ENCODE results near the gene LRG1.

Gene LRG1

DNA sequence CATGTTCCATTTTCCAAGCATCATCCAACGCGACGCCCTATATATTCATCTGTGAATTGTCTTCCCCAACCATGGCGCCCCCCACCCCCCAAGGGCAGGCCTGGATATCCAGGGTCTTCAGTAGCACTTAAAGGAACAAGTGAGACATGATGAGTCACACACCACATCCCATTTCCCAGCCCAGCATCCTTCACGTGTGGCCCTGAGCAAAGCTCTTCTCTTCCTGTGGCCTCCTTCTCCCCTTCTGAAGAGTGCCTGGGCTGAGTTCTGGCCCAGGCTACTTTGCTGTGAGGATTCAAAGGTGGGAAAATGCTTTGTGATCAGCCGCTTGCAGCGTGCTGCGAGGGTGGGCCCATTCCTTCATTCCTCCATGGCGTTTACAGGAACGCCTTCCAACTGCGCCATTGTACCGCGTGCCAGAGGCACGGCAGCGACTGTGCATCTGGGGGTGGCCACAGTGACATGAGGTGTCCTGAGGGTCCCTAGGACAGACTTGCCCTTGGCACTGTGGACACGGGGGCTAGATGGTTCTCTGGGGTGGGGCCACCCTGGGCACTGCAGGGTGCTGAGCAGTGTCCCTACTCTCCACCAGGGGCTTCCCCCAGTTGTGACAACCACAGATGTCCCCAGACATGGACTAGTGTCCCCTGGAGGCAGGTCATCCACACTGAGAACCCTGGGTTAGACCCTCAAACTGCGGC, 33.2 kb downstream of the LRG1 start:
- peak; percentile 43 to 58 for DNase-seq

DNA sequence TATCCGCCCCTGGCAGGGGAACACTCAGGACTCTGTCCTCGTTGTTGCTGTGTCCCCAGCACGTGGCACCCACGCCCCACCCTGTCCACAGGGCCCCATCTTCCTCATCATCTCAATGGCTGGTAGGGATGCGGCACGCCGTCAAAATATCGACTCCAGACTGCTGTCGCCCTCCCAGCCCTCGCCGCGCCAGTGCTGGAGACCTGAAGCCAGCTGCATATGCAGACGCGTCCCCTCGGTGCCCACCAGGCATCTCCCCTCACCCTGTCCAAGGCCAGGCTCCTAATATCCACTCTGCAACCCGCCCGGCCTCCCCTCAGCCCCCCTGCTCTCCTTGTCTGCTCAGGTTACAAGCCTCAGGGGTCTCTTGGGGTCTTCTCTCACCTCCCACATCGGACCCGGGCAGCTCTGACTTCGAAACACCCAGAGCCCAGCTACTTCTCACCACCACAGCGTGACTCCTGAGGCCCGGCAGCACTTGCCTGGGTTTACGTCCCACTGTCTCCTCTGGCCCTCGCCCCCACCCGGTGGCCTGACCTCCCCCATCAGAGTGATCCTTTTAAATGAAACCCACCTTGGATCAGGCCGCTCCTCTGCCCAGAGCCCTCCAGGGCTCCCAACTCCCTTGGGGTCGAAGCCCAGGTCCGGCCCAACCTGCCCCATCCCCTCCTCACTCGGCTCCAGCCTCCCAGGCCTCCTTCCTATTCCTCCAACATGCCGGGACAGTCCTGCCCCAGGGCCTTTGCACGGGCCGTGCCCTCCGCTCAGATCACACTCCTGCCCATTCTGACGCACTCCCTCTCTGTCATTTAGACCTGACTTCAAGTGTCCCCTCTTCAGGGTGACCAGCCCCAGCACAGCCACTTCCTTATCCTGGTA, 34.0 kb downstream of the LRG1 start:
- DNase-seq = no peak

DNA sequence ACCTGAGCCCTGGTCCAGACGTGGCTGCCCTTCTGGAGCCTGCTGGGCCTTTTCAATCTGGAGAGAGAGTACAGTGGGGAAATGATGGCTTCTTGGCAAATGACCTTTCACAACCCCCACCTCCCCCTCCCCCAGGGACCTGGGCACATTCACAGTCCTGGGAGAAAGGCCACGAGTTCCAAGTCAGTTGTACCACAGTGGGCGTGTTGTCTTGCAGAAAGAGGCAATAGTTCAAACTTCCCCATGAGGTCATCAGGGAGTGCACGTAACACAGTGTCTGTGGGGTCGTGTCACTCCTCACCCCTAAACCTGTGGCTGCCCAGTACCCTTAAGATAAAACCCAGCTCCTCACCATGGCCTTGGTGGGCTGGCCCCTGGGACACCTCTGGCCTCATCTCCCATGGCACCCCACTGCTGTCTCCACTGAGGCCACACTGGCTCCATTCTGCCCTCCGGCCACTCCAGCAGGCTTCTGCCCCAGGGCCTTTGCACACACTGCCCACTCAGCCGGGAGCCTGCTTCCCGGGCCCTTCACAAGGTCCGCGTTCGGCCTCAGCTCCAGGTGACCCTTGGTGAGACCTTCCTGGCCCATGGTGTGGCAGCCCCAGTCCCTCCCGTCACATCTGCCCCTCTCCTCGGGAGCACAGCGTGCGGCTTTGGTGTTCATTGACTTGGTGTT, 34.8 kb downstream of the LRG1 start:
- no peak for DNase-seq

DNA sequence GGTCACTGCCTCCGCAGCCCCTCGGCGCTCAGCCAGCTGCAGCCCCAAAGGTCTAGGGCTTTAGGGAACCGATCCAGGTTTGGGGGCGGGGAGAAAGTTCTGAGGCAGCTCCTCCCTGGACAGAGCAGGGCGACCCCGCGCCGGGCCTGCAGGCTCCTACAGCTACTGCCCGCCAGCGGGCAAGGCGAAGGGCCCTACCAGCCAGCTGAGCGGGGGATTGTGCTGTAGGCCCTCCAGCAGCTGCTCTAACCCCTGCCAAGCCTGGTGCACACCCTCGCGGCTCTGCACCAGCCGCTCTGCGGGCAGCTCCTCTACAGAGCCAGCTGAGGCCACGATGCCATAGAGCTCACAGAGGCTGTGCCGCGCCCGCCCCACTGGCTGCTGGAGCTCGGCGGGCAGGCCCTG, 35.5 kb downstream of the LRG1 start:
- DNase-seq = no peak

DNA sequence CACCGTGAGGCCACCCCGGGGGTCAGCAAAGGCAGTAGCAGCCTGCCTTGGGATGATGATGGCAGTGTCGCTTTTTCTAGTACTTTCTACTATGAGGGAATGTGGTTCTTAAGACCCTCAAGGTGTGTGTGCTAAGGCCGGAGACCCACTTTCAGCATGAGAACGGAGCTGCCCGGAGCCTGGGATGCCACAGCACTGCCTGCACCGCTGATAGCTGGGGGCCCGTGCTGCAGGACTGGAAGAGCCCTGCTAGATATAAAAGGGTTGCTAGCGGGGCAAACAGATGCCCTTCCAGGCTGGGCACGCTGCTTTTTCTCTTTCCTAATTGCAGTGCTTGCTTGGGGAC, 36.0 kb downstream of the LRG1 start:
- no peak for DNase-seq

DNA sequence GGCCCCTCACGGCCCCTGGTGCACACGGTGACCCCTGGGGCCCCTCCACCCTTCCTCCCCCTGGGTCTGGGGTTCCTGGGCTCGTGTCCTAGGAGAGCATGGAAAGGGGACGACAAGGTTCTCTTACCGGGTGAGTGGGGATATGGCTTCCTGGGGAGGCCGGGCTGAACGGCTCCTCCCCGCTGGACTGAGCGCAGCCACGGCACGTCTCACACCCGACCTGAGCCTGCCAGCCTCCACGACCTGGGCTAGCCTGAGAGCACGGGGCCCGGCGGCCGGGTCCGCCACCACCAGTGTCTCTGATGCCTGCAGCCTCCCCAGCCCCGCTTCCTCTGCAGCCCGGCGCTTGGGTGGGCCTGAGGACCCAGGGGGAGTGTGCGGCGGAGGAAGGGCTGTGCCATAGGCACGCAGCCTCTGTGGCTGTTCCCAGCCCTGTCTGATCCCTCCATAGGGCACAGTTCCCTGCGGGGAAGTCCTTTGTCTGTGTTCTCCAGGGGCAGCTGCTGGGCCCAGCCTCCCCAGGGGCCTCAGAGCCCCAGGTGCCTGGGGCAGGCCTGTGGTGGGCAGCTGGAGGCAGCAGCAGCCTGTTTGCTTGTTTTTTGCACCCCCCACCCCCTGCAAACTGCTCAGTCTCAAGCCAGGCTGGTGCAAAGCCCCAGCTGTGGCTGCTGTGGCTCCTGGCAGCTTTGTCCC, 36.6 kb downstream of the LRG1 start:
- no peak for DNase-seq

DNA sequence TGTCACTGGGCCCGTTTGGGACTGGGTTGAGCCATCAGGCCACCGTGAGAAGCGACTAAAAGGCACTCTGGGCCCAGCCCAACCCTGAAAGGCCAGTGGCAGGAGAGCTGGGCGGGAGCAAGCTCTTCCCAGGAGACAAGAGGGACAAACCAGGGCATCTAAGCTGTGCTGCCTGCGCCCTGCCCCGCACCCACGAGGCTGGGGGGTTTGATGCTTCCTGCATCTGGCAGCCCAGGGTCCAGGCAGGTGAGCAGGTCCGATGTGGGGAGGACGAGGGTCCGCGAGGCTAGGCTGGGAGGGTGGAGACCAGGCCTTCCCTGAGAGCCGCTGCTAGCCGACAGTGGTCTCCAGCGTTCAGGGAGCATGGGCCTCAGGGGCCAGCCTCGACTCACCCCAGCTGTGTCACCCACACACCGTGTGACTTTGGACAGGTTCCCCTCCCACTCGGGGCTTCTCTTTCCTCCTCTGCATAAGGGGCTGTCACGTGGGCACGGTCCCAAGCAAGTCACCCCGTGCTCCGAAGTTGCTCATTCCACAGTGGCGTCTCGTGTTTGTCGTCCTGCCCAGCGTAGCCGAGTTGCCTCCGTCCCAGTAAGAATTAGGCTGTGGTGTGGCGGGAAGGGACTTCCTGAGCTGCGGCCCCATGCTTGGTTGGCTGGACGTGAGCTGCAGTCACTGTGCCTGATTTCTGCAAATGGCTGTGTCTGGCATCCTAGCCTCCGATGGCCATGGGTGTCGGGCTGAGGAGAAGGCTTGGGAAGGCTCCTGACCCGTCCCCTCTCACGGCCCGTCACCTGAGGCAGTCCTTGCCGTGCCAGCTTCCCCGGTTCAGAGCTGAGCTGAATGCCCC, 37.3 kb downstream of the LRG1 start:
- DNase-seq = no peak

DNA sequence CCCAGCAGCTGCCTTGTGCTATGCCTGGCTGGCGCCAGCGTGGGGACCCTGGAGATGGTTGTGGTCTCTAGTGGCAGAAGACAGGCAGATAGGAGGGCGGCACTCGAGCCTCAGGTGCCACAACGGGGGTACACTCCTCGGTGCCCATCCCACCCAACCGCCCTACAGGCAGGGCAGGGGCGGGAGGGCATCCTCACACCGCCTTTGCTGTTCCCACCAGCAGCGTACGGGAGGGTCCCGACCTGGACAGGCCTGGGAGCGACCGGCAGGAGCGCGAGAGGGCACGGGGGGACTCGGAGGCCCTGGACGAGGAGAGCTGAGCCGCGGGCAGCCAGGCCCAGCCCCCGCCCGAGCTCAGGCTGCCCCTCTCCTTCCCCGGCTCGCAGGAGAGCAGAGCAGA, 38.1 kb downstream of the LRG1 start:
- no peak for DNase-seq

DNA sequence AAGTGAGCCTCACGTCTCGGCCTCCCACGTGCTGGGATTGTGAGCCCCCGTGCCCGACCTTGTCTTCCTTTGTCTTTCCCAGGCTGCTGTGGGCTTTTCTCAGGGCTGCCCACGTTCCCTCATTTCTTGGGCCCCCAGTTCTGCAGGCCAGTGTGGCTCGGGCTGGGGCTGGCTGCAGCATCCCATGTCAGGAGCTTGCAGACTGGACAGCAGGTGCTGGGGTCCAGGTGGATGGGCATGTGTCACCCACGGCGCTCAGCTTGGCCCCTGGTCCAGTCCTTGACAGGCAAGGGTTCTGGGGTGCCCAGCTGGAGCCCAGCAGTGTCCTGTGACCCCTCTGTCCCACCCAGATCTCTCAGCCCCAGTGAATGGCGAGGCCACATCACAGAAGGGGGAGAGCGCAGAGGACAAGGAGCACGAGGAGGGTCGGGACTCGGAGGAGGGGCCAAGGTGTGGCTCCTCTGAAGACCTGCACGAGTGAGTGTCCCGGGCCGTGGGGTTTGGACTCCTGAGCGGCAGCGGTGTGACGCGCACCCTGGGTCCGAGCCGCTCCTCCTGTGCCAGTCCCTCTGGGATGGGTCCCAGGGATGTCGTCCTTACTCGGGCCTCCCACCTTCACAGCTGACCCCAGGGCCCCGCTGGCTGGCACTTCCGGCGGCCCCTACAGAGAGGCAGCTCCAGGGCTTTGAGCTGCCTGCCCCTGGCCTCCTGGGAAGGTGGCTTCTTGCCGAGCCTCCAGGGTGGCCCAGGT, 38.8 kb downstream of the LRG1 start:
- no peak for DNase-seq

DNA sequence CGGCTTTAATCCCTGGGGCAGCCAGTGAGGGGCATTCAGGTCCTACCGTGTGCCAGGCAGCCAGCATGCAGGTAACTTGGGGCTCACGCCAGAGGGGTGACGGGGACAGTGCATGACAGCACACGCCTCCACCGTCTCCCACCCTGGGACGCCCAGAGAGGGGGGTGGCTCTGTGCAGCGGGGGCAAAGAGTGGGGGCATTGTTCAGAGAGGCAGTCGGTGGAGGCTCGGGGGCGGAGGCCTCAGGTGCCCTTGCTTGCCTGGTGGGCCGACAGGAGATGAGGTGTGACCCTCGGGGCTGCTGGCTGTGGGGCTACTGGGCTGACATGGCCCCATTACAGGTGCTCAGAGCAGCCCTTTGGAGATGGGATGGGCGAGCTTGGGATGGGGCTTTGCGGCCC, 40.0 kb downstream of the LRG1 start:
- DNase-seq = no peak

DNA sequence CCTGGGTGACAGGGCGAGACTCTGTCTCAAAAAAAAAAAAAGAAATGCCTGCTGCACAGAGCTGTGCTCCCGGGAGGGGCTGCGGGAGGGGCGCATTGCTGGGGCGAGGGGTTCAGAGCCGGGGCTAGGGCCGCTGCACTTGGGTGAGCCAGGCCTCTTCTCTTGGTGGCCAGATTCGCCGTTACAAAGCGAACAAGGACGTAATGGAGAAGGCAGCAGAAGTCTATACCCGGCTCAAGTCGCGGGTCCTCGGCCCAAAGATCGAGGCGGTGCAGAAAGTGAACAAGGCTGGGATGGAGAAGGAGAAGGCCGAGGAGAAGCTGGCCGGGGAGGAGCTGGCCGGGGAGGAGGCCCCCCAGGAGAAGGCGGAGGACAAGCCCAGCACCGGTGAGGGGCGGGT, 40.5 kb downstream of the LRG1 start:
- DNase-seq = no peak

DNA sequence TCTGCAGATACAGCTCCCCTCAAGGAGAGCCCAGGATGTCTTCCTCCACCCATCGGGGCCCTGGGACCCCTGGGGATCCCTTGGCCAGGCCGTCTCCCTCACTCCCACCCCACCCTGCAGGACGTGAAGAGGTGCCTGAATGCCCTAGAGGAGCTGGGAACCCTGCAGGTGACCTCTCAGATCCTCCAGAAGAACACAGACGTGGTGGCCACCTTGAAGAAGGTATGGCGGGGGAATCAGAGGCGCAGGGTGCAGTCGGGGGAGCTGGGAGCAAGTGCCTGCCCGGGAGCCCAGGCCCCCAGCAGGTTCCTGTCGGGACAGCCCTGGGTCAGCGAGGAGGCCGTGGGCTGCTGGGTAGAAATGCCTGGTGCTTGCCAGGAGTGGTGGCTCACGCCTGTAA, 41.1 kb downstream of the LRG1 start:
- DNase-seq = no peak

DNA sequence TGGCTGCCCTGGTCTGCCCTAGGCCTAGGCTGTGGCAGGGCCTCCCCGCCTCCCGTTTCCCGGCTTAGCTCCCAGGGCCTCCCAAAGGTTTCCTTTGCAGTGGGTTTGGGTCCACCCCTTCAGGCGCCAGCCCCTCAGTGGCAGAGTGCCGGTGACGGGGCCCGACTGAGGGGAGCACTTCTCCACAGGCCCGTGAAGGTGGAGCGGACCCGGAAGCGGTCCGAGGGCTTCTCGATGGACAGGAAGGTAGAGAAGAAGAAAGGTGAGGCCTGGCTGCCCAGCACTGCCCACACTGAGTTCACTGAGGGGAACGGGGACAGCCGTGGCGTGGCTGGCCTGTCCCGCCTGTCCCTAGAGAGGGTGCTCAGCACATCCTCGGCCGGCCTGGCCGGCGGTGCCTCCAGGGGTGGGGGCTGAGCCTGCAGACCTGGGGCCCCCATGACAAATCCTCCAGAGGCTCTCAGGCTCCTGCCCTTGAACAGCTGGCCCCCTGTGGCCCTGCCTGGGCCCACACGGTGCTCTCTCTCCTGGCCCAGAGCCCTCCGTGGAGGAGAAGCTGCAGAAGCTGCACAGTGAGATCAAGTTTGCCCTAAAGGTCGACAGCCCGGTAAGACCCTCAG, 42.0 kb downstream of the LRG1 start:
- DNase-seq = no peak

DNA sequence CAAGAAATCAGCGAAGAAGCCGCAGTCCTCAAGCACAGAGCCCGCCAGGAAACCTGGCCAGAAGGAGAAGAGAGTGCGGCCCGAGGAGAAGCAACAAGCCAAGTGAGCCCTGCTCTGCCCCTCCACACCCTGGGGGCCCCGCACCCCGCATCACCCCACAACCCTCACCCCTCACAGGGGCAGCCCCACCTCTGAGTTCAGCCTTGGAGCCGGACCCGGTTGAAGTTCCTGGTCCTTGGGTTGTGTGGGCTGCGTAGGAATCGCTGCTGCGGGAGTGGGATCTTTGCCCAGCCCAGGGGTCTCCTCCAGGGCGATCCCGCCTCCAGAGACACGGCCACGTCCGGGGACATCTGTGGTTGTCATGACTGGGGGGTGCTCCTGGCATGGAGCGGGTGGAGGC, 43.5 kb downstream of the LRG1 start:
- no peak for DNase-seq

DNA sequence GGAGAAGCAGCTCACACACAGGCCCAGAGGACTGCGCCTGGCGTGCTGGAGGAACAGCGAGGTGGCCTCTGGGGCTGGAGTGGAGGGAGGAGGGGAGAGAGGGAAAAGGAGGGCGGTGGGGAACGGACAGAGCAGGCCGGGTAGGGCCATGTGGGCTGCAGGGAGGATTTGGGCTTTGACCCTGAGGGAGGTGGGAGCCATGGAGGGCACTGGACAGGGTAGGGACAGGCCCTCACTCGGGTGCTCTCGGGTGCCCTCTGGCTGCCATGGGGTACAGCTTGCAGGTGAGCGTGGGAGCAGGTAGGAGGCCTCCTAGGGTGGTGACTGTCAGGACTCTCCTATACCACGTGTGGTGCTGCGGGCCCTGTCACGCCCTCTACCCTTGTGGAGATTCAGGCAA, 44.4 kb downstream of the LRG1 start:
- no peak for DNase-seq

DNA sequence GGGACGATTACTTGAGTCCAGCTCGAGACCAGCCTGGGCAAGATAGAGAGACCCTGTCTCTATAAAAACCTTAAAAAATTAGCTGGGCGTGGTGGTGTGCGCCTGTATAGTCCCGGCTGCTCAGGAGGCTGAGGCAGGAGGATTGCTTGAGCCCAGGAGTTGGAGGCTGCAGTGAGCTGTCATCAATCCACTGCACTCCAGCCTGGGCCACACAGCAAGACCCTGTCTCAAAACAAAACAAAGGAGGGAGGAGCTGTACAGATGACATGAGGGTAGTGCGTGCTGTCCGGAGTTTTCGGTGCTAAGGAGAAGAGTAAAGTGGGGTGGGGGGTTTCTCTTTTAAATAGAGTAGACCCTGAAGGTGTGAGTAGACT, 45.2 kb downstream of the LRG1 start:
- no peak for DNase-seq

DNA sequence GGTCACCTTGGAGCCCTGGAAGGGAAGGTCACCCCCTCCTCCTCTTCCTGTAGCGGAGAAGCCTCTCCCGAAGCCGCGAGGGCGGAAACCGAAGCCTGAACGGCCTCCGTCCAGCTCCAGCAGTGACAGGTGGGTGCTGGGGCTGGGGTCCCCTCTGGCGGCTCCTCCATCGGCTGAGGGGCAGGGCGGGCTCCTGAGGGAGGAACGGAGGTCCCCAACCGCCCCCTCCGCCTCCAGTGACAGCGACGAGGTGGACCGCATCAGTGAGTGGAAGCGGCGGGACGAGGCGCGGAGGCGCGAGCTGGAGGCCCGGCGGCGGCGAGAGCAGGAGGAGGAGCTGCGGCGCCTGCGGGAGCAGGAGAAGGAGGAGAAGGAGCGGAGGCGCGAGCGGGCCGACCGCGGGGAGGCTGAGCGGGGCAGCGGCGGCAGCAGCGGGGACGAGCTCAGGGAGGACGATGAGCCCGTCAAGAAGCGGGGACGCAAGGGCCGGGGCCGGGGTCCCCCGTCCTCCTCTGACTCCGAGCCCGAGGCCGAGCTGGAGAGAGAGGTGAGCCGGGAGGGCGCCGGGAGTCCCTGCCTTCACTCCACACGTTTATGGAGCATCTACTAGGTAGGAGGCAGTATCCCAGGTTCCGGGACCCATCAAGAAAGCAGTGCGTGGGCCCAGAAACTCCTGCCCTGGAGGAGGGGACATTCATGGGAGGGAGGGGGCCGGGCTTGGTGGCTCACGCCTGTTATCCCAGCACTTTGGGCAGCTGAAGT, 45.7 kb downstream of the LRG1 start:
- no peak for DNase-seq

DNA sequence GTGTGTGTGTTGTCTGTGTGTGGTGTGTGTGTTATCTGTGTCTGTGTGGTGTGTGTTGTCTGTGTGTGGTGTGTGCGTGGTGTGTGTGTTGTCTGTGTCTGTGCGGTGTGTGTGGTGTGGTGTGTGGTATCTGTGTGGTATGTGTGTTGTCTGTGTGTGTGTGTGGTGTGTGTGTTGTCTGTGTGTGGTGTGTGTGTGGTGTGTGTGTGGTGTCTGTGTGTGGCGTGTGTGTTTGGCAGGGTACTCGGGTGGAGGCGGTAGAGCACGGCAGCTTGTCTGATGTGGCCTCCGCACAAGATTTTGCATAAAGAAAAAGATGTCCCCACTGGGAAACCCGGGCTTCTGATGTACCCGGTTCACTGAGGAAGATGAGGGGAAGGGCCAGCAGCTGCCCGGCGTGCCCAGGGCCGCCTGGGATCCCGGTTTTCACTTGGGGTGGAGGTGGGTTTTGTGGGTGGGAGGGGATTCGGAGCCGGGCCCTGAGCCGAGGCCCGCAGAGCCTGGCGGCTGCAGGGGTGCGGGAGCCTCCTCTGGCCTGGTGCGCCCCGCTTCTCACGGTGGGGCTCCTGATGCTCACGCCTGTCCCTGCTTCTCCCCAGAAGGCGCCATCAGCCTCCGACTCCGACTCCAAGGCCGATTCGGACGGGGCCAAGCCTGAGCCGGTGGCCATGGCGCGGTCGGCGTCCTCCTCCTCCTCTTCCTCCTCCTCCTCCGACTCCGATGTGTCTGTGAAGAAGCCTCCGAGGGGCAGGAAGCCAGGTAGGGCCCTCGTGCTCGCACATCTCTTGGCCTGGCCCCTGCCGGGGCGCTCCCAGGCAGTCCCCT, 46.5 kb downstream of the LRG1 start:
- no peak for DNase-seq

DNA sequence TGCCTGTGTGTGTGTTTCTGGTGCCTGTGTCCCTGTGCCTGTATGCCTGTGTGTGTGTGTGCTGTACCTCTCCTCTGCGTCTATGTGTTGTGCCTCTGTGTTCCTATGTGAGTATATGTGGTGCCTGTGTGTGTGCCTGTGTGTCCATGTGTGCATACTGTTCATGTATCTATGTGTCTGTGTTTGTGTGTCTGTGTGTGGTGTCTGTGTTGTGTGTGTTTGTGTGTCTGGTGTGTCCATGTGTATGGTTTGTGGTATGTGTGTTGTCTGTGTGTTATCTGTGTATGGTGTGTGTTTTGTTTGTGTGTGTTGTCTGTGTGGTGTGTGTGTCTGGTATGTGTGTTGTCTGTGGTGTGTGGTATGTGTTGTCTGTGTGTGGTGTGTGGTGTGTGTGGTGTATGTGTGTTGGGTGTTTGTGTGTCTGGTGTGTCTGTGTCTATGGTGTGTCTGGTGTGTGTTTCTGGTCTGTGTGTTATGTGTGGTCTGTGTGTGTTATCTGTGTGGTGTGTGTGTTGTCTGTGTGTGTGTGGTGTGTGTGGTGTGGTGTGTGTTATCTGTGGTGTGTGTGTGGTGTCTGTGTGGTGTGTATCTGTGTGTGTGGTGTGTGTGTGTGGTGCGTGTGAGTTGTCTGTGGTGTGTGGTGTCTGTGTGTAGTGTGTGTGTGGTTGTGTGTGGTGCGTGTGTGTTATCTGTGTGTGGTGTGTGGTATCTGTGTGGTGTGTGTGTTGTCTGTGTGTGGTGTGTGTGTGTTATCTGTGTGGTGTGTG, 47.3 kb downstream of the LRG1 start:
- no peak for DNase-seq

All from Kasumi-1 (cell line).